ENCODE measurements around the gene RPTOR. TPM values are rescaled to one million over a fixed set of nuclear protein-coding genes. Genes with fewer than 3 reads are reported as not detected.

The RPTOR gene
- total RNA-seq, 4 donors from 2014 or later = 47.6 to 56.9 (median 55.4) TPM

DNA sequence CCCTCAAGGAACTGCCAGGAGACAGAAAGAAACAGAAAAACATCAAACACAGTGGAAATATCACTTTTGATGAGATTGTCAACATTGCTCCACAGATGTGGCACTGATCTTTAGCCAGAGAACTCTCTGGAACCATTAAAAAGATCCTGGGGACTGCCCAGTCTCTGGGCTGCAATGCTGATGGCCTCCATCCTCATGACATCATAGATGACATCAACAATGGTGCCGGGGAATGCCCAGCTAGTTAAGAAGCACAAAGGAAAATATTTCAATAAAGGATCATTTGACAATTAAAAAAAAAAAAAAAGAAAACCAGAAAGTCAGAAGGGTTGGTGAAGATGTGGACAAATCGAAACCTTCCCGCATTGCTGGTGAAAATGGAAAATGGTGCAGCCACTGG lies 432.1 kb downstream of the RPTOR start:
- H3K27ac ChIP-seq = no peak overlapping the region
- TF ChIP-seq POLR2A (IDR thresholded peaks at IDR 0.05) = no peak
- TF ChIP-seq, protein P1, sequence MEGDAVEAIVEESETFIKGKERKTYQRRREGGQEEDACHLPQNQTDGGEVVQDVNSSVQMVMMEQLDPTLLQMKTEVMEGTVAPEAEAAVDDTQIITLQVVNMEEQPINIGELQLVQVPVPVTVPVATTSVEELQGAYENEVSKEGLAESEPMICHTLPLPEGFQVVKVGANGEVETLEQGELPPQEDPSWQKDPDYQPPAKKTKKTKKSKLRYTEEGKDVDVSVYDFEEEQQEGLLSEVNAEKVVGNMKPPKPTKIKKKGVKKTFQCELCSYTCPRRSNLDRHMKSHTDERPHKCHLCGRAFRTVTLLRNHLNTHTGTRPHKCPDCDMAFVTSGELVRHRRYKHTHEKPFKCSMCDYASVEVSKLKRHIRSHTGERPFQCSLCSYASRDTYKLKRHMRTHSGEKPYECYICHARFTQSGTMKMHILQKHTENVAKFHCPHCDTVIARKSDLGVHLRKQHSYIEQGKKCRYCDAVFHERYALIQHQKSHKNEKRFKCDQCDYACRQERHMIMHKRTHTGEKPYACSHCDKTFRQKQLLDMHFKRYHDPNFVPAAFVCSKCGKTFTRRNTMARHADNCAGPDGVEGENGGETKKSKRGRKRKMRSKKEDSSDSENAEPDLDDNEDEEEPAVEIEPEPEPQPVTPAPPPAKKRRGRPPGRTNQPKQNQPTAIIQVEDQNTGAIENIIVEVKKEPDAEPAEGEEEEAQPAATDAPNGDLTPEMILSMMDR (IDR thresholded peaks at IDR 0.05 in 4 of 5, conservative IDR thresholded peaks at IDR 0.05 in 1 of 5) = no peak
- in situ Hi-C loops (cut with MboI; ENCODE audit: low sequenced_read_pairs in 4 of 4) = no loop called here

DNA sequence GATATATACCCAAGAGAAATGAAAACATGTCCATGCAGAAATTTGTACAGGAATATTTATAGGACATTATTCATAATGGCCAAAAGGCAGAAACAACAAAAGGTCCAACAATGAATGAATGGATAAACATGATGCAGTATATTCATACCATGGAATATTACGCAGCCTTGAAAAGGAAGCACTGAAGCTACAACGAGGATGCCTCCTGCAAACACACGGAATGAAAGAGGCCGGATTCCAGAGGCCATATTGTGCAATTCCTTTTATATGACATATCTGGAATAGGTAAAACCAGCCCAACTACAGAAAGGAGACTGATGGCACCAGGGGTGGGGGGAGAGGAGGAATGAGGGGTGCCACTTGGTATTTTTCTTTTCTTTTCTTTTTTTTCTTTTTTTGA lies 432.5 kb downstream of the RPTOR start:
- in situ Hi-C loops (cut with MboI; ENCODE audit: low sequenced_read_pairs in 4 of 4) = no loop called here
- H3K27me3 ChIP-seq = peaks cover under 1 to 8% (median 6%) of the 10 kb centered on the region in 3 donors
- no peaks in the 10 kb centered on the region for H3K36me3 ChIP-seq
- ATAC-seq = no peak
- H3K4me3 ChIP-seq = no peak overlapping the region
- TF ChIP-seq, protein P1 (IDR thresholded peaks at IDR 0.05 in 4 of 5, conservative IDR thresholded peaks at IDR 0.05 in 1 of 5) = no peak
- no peak for TF ChIP-seq POLR2A (IDR thresholded peaks at IDR 0.05)
- no peaks in the 10 kb centered on the region for H3K9me3 ChIP-seq
- H3K4me1 ChIP-seq = peaks cover 0 to 6% of the 10 kb centered on the region in 2 donors
- intact Hi-C loops (cut with DNase I; ENCODE audit: low total_unique reads) = no loop called here
- no peak overlapping the region for H3K27ac ChIP-seq
- no peak for DNase-seq

More for the DNA sequence above, 432.1 kb downstream of the RPTOR start:
- DNase-seq = no peak
- no peaks in the 10 kb centered on the region for H3K36me3 ChIP-seq
- H3K4me3 ChIP-seq = no peak overlapping the region
- H3K27me3 ChIP-seq = peaks cover 5 to 11% (median 6%) of the 10 kb centered on the region in 3 donors
- no peaks in the 10 kb centered on the region for H3K9me3 ChIP-seq
- intact Hi-C loops (cut with DNase I; ENCODE audit: low total_unique reads) = no loop called here
- H3K4me1 ChIP-seq = peaks cover 0 to 6% of the 10 kb centered on the region in 2 donors
- ATAC-seq = no peak

DNA sequence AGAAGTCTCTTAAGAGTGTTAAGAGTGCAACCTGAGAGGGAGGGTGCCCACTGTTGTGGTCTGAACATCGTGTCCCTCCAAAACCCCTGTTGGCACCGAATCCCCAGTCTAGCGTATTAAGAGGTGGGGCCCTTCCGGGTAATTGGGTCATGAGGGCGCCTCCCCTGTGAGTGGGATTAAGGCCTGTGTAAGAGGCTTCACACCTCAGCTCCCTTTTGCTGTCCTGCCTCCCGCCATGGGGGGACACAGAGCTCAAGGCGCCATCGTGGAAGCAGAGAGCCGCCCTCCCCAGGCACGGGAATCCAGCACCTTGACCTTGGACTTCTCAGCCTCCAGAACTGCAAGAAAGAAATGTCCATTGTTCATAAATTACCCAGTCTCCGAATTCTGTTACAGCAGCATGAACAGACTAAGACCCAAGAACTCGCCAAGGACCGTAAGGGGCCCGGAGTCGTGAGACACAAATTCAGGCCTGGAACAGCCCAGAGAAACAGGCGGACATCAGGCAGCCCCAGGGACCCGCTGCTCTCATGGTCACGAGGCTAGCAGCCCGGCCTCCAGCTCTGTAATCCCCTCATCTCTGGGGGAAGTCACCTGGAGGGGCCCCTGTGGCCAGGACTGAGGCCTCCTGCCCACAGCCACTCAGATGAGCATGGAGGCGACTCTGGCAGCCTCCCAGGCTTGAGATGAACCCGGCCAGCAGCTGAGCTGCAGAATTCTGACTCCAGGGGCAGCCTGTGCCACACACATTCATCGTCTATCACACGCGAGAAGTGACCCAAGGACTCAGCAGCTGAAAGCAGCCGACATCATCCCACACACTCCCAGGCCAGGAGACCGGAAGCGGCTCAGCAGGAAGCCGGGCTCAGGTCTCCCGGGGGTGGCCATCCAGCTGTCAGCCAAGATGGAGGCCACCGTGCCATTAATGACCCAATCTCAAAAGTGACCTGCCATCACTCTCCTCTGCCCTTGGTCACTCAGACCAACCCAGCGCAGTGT lies 434.2 kb downstream of the RPTOR start:
- no peaks in the 10 kb centered on the region for H3K9me3 ChIP-seq
- in situ Hi-C loops (cut with MboI; ENCODE audit: low sequenced_read_pairs in 4 of 4) = no loop called here

DNA sequence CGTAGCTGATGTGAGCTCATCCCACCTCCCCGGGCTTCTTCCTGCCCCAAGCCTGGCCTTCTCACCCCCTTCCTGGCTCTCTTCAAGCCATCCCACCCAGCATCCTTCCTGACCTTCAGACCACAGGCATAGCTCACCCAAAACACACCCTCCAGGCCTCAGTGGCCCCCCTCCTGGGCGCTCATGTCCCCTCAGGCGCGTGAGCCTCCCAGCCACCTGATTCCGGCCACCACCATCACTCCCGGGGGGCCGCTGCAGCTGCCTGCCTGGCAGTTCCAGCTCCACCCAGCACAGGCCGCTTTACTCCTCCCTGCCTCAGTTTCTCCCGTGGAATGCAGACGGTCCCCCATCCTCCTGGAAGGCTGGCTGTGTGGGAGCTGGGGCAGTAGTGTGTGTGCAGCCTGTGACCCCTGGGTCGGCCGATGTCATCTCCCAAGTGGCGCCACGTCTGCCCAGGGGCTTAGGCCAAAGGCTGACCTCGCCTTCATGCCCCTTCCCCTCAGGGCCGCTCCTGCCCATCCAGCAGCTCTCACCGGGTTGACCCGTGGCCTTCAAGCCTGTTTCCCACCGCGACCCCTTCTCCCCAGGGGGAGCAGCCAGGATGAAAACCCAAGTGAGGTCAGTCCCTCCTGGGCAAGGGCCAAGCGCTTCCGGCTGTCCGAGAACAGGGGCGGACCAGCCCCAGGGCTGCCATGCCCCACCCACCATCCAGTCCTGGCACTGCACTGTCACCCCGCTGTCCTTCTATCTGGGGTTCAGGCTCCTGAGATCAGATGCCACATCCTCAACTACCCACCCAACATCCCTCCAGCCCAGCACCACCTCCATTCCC lies 435.1 kb downstream of the RPTOR start:
- Histone ChIP-seq H3K9me3 (no peaks in the 10 kb centered on the region), H3K4me3 (no peak overlapping the region), H3K36me3 (no peaks in the 10 kb centered on the region), H3K4me1 (peaks cover 0 to 6% of the 10 kb centered on the region in 2 donors), H3K27ac (no peak overlapping the region), H3K27me3 (peaks cover 0 to 6% (median 4%) of the 10 kb centered on the region in 3 donors)
- intact Hi-C loops (cut with DNase I; ENCODE audit: low total_unique reads) (loop anchor here (10.0 kb wide), 1 partner anchor 405 kb away; no protein-coding TSS in a partner anchor), in situ Hi-C loops (cut with MboI; ENCODE audit: low sequenced_read_pairs in 4 of 4) (loop anchor here in 3 of 4 donors (5.0 to 10.0 kb wide), 2 partner anchors 552 to 555 kb away; no protein-coding TSS in a partner anchor)
- TF ChIP-seq, protein P1 (IDR thresholded peaks at IDR 0.05 in 4 of 5, conservative IDR thresholded peaks at IDR 0.05 in 1 of 5) = no peak
- no peak for TF ChIP-seq POLR2A (IDR thresholded peaks at IDR 0.05)
- ATAC-seq = no peak
- DNase-seq = no peak

More for the DNA sequence above, 434.2 kb downstream of the RPTOR start:
- H3K27me3 ChIP-seq = peaks cover 0 to 6% (median 4%) of the 10 kb centered on the region in 3 donors
- peaks cover 0 to 6% of the 10 kb centered on the region in 2 donors for H3K4me1 ChIP-seq
- H3K36me3 ChIP-seq = no peaks in the 10 kb centered on the region
- ATAC-seq (no peak), DNase-seq (no peak)
- H3K4me3 ChIP-seq = no peak overlapping the region
- intact Hi-C loops (cut with DNase I; ENCODE audit: low total_unique reads) = no loop called here
- TF ChIP-seq POLR2A (IDR thresholded peaks at IDR 0.05) = no peak
- TF ChIP-seq, protein P1 (IDR thresholded peaks at IDR 0.05 in 4 of 5, conservative IDR thresholded peaks at IDR 0.05 in 1 of 5) = no peak
- no peak overlapping the region for H3K27ac ChIP-seq

Measured in gastrocnemius medialis (tissue), 4 donors.